Daoy (cell line): ENCODE data around the gene CSTB. TPM values are rescaled to one million over a fixed set of nuclear protein-coding genes. Genes with fewer than 3 reads are reported as not detected.

Experiments used
- DNase-seq: peaks from one replicate; pipeline ENCODE4 v3.0.0-alpha.2; 2015; ENCODE audit warnings: low read depth
- total RNA-seq: library from RNA; depleted of rRNA; stranded (reverse); fragments of >200 nt; shearing (Covaris generic); gene quantifications from 2 replicates; pipeline ENCODE4 v1.2.3, GENCODE V29; 2014

CSTB gene
- total RNA-seq, 1 experiment from 2014 or later, result 15.2 TPM

GRCh38 chr21:43767984-43768867 is 7.9 kb downstream of the CSTB start:
- DNase-seq, result peak; percentile 95

- DNase-seq, result no peak
Observed at GRCh38 chr21:43767498-43767983, 8.6 kb downstream of the CSTB start.

GRCh38 chr21:43766734-43767497 is 9.2 kb downstream of the CSTB start:
- DNase-seq, result no peak

GRCh38 chr21:43764576-43765495 is 11.3 kb downstream of the CSTB start:
- peak; percentile 48 for DNase-seq

- DNase-seq, result no peak
Observed at GRCh38 chr21:43763901-43764523, 12.1 kb downstream of the CSTB start.

GRCh38 chr21:43762303-43763128 is 13.6 kb downstream of the CSTB start:
- DNase-seq, result no peak

- no peak for DNase-seq
Observed at GRCh38 chr21:43761886-43762285, 14.2 kb downstream of the CSTB start.

GRCh38 chr21:43760391-43760958 is 15.6 kb downstream of the CSTB start:
- DNase-seq, result no peak

GRCh38 chr21:43759651-43760050 is 16.5 kb downstream of the CSTB start:
- no peak for DNase-seq

- DNase-seq, result no peak
Observed at GRCh38 chr21:43758811-43759210, 17.3 kb downstream of the CSTB start.

- peak; percentile 52 for DNase-seq
Observed at GRCh38 chr21:43758111-43758641, 17.9 kb downstream of the CSTB start.

- DNase-seq, result no peak
Observed at GRCh38 chr21:43757601-43758000, 18.5 kb downstream of the CSTB start.

GRCh38 chr21:43755820-43756594 is 20.1 kb downstream of the CSTB start:
- no peak for DNase-seq

- no peak for DNase-seq
Observed at GRCh38 chr21:43754948-43755781, 20.9 kb downstream of the CSTB start.

GRCh38 chr21:43753439-43753799 is 22.7 kb downstream of the CSTB start:
- no peak for DNase-seq

GRCh38 chr21:43752758-43753438 is 23.2 kb downstream of the CSTB start:
- no peak for DNase-seq

GRCh38 chr21:43751955-43752591 is 24.0 kb downstream of the CSTB start:
- DNase-seq, result no peak
